PC-3 (cell line): ENCODE data around the gene EIF3D. TPM values are rescaled to one million over a fixed set of nuclear protein-coding genes. Genes with fewer than 3 reads are reported as not detected.

Experiments used
- ATAC-seq: fragments of 200-7000 bp; cut with Tn5 transposase; 2 replicates; pipeline ENCODE4 v1.9.1; 2020; ENCODE audit warnings: mild to moderate bottlenecking, moderate library complexity
- BruUV-seq: library from RNA; stranded (reverse); fragments of 400-500 nt; replicated peaks from 2 replicates; lab custom pipeline; 2021; lab: Mats Ljungman, UMichigan
- CTCF ChIA-PET: fragments of 300-600 bp; sonication (Branson Sonifier 250); formaldehyde crosslinking; loops from one replicate; lab custom pipeline; 2022; ENCODE audit warnings: antibody characterized with exemption; lab: Charles Lee
- POLR2A ChIA-PET: fragments of 300-600 bp; sonication (Branson Sonifier 250); formaldehyde crosslinking; loops from one replicate; lab custom pipeline; 2022; ENCODE audit warnings: antibody characterized with exemption; ENCODE audit not compliant: unreplicated experiment; lab: Charles Lee
- DNase-seq: peaks from one replicate; pipeline ENCODE4 v3.0.0-alpha.2; 2015
- H2AFZ ChIP-seq: fragments of 300-600 bp; sonication (generic); 2 replicates; pipeline ENCODE4 v1.6.0; 2016; ENCODE audit warnings: antibody characterized with exemption, low read length
- H3F3A ChIP-seq: fragments of 300-600 bp; sonication (generic); one replicate; pipeline ENCODE4 v1.6.0; 2017; ENCODE audit warnings: antibody characterized with exemption, low read length, control low read depth, mild to moderate bottlenecking; ENCODE audit not compliant: unreplicated experiment
- H3K27ac ChIP-seq: fragments of 300-600 bp; sonication (generic); 2 replicates; pipeline ENCODE4 v1.5.1; 2016; ENCODE audit warnings: mild to moderate bottlenecking, low read length
- H3K27me3 ChIP-seq: fragments of 300-600 bp; sonication (generic); 2 replicates; pipeline ENCODE4 v1.6.1; 2016; ENCODE audit warnings: low read length, mixed read lengths
- H3K36me3 ChIP-seq: fragments of 300-600 bp; sonication (generic); 2 replicates; pipeline ENCODE4 v1.6.1; 2016; ENCODE audit warnings: low read depth, mixed run types, low read length, mixed read lengths
- H3K4me1 ChIP-seq: fragments of 300-600 bp; sonication (generic); 2 replicates; pipeline ENCODE4 v1.5.1; 2016; ENCODE audit warnings: low read length; ENCODE audit not compliant: insufficient read depth
- H3K4me2 ChIP-seq: fragments of 300-600 bp; sonication (generic); 2 replicates; pipeline ENCODE4 v1.6.0; 2016; ENCODE audit warnings: low read length
- H3K4me3 ChIP-seq: fragments of 300-600 bp; sonication (generic); 2 replicates; pipeline ENCODE4 v1.5.1; 2016; ENCODE audit warnings: mild to moderate bottlenecking, low read length, mixed read lengths
- H3K79me2 ChIP-seq: fragments of 300-600 bp; sonication (generic); 2 replicates; pipeline ENCODE4 v1.6.1; 2017; ENCODE audit warnings: low read length, mixed read lengths
- H3K9ac ChIP-seq: fragments of 300-600 bp; sonication (generic); 2 replicates; pipeline ENCODE4 v1.6.0; 2016; ENCODE audit warnings: mild to moderate bottlenecking, low read length
- H3K9me2 ChIP-seq: fragments of 300-600 bp; sonication (generic); replicated peaks from 2 replicates; pipeline ENCODE4 v1.6.1; 2016; ENCODE audit warnings: mixed run types, low read length, mixed read lengths
- H3K9me3 ChIP-seq: fragments of 300-600 bp; sonication (generic); 2 replicates; pipeline ENCODE4 v1.6.1; 2016; ENCODE audit warnings: low read length, mixed read lengths
- H4K20me1 ChIP-seq: fragments of 300-600 bp; sonication (generic); 2 replicates; pipeline ENCODE4 v1.6.1; 2016; ENCODE audit warnings: low read length, mixed read lengths
- EZH2 ChIP-seq: fragments of 300-600 bp; sonication (generic); IDR thresholded peaks from one replicate; pipeline ENCODE4 v1.6.1; 2017; ENCODE audit warnings: antibody characterized with exemption, mild to moderate bottlenecking, low read length; ENCODE audit not compliant: unreplicated experiment
- EZH2phosphoT487 ChIP-seq: fragments of 300-600 bp; sonication (generic); IDR thresholded peaks from 2 replicates; pipeline ENCODE4 v1.6.1; 2018; ENCODE audit warnings: mild to moderate bottlenecking, antibody characterized with exemption, low read length, borderline replicate concordance
- intact Hi-C: fragments of 100-400 bp; cut with micrococcal nuclease; formaldehyde crosslinking; loops from 2 replicates; pipeline ENCODE4 v1.9.0; 2023
- total RNA-seq: library from RNA; depleted of rRNA; stranded (reverse); fragments of >200 nt; gene quantifications from 2 replicates; pipeline ENCODE4 v1.2.3, GENCODE V29; 2014
- TF ChIP-seq, protein P1 (sequence below): fragments of 300-600 bp; sonication (generic); conservative IDR thresholded peaks from 2 replicates; pipeline ENCODE4 v1.5.1; 2017; ENCODE audit warnings: antibody characterized with exemption, low read depth, mild to moderate bottlenecking, low read length

EIF3D gene
- total RNA-seq, 1 experiment from 2014 or later, result 247 TPM

DNA sequence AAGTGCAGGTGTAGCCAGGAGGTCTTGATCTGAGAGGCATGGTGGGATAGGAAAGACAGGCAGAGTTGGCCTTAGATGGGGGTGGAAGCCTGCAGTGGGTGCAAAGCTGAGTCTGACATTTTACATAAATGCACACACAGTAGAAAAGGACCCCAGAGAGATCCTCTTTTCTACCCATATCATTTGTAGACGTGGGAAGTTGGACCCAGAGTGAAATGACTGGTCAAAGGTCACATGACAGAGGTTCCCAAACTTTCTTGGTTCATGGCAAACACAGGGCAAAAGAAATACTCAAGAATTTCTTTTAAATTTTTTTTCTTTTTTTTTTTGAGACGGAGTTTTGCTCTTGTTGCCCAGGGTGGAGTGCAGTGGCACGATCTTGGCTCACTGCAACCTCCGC, 16.0 kb downstream of the EIF3D start:
- Histone ChIP-seq H2AFZ (no peak overlapping the region), H3K9me2 (no peaks in the 10 kb centered on the region), H3K9me3 (no peaks in the 10 kb centered on the region), H3K27ac (no peak overlapping the region), H3K4me3 (no peak overlapping the region), H3K9ac (no peak overlapping the region), H3K27me3 (no peaks in the 10 kb centered on the region), H3K36me3 (peaks cover 49% of the 10 kb centered on the region), H3K4me1 (no peaks in the 10 kb centered on the region), H3K79me2 (no peaks in the 10 kb centered on the region), H3K4me2 (no peak overlapping the region), H3F3A (peaks cover 3% of the 10 kb centered on the region), H4K20me1 (0 out of 2 replicates have a peak, but pooled peaks cover 5% of the 10 kb centered on the region)
- no TSS peak for BruUV-seq
- ChIA-PET POLR2A (no interaction called here), CTCF (no interaction called here)
- TF ChIP-seq EZH2phosphoT487 (no peak), EZH2 (no peak)
- TF ChIP-seq, protein P1, sequence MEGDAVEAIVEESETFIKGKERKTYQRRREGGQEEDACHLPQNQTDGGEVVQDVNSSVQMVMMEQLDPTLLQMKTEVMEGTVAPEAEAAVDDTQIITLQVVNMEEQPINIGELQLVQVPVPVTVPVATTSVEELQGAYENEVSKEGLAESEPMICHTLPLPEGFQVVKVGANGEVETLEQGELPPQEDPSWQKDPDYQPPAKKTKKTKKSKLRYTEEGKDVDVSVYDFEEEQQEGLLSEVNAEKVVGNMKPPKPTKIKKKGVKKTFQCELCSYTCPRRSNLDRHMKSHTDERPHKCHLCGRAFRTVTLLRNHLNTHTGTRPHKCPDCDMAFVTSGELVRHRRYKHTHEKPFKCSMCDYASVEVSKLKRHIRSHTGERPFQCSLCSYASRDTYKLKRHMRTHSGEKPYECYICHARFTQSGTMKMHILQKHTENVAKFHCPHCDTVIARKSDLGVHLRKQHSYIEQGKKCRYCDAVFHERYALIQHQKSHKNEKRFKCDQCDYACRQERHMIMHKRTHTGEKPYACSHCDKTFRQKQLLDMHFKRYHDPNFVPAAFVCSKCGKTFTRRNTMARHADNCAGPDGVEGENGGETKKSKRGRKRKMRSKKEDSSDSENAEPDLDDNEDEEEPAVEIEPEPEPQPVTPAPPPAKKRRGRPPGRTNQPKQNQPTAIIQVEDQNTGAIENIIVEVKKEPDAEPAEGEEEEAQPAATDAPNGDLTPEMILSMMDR, result no peak
- DNase-seq, result no peak
- intact Hi-C loops, result no loop called here
- no peak for ATAC-seq

DNA sequence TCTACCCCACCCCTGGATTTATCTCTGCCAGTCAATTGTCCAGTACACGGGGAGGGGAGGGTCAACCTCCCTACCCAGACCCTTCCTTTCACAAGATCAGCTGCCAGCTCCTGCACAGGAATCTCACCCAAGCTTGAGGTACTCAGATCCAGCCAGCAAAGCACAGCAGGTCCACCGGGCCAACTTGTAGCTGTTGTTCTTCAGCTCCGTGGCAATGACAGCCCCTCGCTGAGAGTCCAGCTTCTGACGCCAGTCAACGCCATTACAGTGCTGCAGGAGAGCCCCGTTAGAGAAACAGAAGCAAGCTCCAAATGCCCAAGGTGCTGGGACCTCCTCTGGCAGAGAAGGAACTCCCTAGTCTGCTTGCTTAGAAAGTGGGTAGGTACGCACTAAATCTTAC, 16.6 kb downstream of the EIF3D start:
- H3K36me3 ChIP-seq, result peaks cover 47% of the 10 kb centered on the region
- no peaks in the 10 kb centered on the region for H3K9me3 ChIP-seq
- DNase-seq, result no peak
- no peak overlapping the region for H3K4me2 ChIP-seq
- no peak for ATAC-seq
- peaks cover 3% of the 10 kb centered on the region for H3F3A ChIP-seq
- H3K79me2 ChIP-seq, result no peaks in the 10 kb centered on the region
- CTCF ChIA-PET, result no interaction called here
- 0 out of 2 replicates have a peak, but pooled peaks cover 5% of the 10 kb centered on the region for H4K20me1 ChIP-seq
- H3K27me3 ChIP-seq, result no peaks in the 10 kb centered on the region
- H3K9ac ChIP-seq, result no peak overlapping the region
- 0 out of 2 replicates have a peak, but pooled peaks cover 2% of the 10 kb centered on the region for H3K4me1 ChIP-seq
- intact Hi-C loops, result no loop called here
- no TSS peak for BruUV-seq
- no peak overlapping the region for H3K4me3 ChIP-seq
- no peaks in the 10 kb centered on the region for H3K9me2 ChIP-seq
- POLR2A ChIA-PET, result no interaction called here
- no peak for TF ChIP-seq EZH2phosphoT487
- no peak for TF ChIP-seq EZH2
- TF ChIP-seq, protein P1, result no peak
- no peak overlapping the region for H2AFZ ChIP-seq
- no peak overlapping the region for H3K27ac ChIP-seq

DNA sequence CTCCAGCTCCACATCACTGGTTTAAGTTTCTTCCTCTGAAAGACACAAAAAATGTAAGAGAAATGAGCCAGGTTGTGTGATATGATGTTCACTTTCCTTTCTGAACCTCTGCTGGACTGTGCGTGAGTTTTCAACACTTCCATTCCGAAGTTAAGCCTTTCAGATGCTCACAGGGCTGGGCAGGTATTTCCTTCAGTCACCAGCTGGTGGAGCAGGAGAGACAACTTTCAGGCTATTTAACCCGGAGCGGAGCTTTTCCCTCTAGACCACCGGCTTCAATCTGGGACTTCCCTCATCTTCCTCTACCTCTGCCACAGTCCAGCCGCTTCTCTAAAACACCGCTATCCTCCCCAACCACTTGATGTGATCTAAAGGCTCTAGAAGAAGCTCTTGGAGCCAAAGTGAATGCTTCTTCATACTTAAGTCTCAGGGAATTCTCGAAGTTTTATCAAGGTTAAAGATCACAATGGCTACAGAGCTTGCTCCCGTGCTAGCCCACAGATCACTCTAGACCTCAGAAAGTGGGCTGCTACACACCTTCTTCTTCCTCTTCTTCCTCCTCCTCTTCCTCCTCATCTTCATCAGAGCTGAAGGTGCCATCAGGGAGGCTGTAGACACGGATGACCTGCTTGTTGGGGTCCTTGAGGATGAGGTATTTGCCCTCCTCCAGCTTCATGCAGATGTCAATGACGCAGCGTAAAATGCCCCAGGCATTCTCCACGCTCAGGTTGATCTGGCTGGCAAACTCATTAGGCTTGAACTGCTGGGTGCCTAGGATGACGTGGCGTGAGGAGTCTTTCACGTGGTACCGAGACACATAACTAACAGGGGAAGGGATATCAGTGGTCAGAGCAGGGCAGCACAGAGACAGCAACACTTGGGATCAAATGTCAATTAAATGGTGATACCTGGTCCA, 17.7 kb downstream of the EIF3D start:
- TF ChIP-seq EZH2phosphoT487, result no peak
- TF ChIP-seq, protein P1, result peak; percentile 62
- Histone ChIP-seq H3K4me2 (no peak overlapping the region), H3F3A (peaks cover 3% of the 10 kb centered on the region), H3K9ac (no peak overlapping the region), H3K9me2 (no peaks in the 10 kb centered on the region), H4K20me1 (0 out of 2 replicates have a peak, but pooled peaks cover 5% of the 10 kb centered on the region), H3K79me2 (no peaks in the 10 kb centered on the region), H2AFZ (no peak overlapping the region), H3K4me3 (no peak overlapping the region), H3K36me3 (peaks cover 36% of the 10 kb centered on the region), H3K4me1 (peaks cover 9% of the 10 kb centered on the region; the same call in 1 of the 2 replicates), H3K27ac (no peak overlapping the region), H3K9me3 (no peaks in the 10 kb centered on the region), H3K27me3 (no peaks in the 10 kb centered on the region)
- peak; percentile 47 for ATAC-seq
- ChIA-PET POLR2A (no interaction called here), CTCF (no interaction called here)
- intact Hi-C loops, result no loop called here
- TSS peak; percentile 21 for BruUV-seq
- peak; percentile 42 for DNase-seq
